Dermis microvascular lymphatic vessel endothelial cell (primary cell): Measurements from ENCODE around the gene BNIP3. TPM values are rescaled to one million over a fixed set of nuclear protein-coding genes. Genes with fewer than 3 reads are reported as not detected.
A peak's percentile ranks its signal among the peaks of the same experiment; 100 is the strongest.
"Not testable (repeated sequence)": the region's sequence is repeated elsewhere in the genome, so short reads cannot be mapped to it uniquely, and the experiment has no call there.

Experiments used
- DNase-seq, 2 donors: peaks; one replicate each; pipeline versions ENCODE4 v3.0.0 to v3.0.0-alpha.2; 2010; ENCODE audit warnings: low read depth in 2 of 2
- total RNA-seq: library from RNA; depleted of rRNA; stranded (reverse); fragments of >200 nt; gene quantifications from 2 replicates; pipeline ENCODE4 v1.2.1, GENCODE V29; 2014

The BNIP3 gene
- total RNA-seq, 1 donor from 2014 or later, result 25.3 TPM

GRCh38 chr10:131954356-131954965 is 27.3 kb downstream of the BNIP3 start:
- DNase-seq, result no peak

- not testable (repeated sequence) for DNase-seq
Observed at GRCh38 chr10:131949908-131950307, 31.8 kb downstream of the BNIP3 start.

- DNase-seq, result no peak
Observed at GRCh38 chr10:131949041-131949862, 32.5 kb downstream of the BNIP3 start.

DNA sequence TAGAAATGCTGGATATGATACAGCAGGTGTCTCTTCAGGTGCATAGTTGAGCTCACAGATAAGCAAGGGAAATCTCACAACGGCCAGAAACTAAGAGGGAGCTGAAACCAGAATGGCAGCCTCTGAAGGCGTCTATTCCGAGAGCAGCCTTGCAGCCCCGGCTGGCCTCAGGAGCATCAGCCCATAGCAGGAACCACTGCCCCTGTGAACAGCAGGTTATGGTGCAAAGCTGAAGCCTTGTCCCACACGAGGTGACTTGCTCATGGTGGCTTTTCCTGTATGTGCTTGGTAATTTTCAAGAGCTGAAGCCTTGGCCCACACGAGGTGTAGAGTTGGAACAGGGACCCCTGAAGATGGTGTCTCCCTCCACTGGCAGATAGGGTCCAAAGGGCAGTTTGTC is 33.2 kb downstream of the BNIP3 start:
- DNase-seq, result no peak

DNA sequence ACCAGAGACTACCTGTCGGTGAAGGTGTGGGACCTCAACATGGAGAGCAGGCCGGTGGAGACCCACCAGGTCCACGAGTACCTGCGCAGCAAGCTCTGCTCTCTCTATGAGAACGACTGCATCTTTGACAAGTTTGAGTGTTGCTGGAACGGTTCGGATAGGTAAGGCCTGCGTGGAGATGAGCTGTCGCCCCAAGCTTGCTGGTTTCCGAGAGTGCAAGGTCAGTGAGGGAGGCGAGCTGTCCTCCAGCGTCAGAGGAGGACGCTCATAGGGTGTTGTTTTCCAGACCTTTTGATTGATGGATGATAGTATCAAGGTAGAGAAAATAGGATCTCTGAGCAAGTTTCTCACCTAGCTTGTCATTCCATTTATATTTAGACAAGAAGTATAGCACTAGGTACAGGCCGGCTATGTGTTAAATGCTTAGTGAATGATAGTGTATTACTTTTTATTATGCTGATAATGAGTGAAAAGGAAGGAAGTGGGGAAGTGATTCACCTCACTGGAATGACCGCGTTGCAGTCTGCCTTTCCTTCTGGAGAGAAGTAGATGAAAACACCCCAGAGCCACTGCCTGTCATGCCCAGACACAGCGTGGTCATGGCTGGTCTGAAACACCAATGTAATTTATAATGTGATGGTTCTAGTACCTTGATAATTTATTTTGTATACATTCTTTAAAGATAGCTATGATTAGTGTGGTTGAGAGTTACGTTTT is 33.9 kb downstream of the BNIP3 start:
- DNase-seq, result peak; percentile 85 to 95

DNA sequence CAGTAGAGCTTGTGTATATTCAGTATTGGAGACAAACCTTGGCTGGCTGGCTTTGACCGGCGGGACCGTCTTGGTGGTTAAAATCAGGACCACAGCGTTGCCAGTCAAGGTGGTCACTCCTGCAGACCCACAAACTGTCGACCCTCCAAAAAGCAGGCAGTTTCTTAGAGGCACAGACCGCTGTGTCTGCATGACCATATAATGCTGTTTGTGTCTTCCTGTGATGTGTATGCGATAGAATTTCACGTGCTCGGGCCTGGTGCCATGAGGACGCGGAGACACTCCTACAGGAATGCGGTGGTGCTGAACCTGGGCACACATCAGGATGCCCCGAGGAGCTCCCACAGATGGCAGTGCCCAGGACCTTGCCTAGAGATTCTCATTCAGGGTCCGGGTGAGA is 34.8 kb downstream of the BNIP3 start:
- DNase-seq, result peak in 1 of 2 donors; percentile 42

- peak; percentile 7 to 74 for DNase-seq
Observed at GRCh38 chr10:131946321-131946751, 35.4 kb downstream of the BNIP3 start.

- no peak for DNase-seq
Observed at GRCh38 chr10:131944976-131945695, 36.6 kb downstream of the BNIP3 start.

- DNase-seq, result no peak
Observed at GRCh38 chr10:131944412-131944811, 37.3 kb downstream of the BNIP3 start.

GRCh38 chr10:131943021-131943814 is 38.5 kb downstream of the BNIP3 start:
- DNase-seq, result peak in 1 of 2 donors; percentile 37

- DNase-seq, result no peak
Observed at GRCh38 chr10:131942455-131942854, 39.3 kb downstream of the BNIP3 start.

GRCh38 chr10:131938681-131939080 is 43.0 kb downstream of the BNIP3 start:
- no peak for DNase-seq

- DNase-seq, result no peak
Observed at GRCh38 chr10:131937836-131938235, 43.9 kb downstream of the BNIP3 start.

DNA sequence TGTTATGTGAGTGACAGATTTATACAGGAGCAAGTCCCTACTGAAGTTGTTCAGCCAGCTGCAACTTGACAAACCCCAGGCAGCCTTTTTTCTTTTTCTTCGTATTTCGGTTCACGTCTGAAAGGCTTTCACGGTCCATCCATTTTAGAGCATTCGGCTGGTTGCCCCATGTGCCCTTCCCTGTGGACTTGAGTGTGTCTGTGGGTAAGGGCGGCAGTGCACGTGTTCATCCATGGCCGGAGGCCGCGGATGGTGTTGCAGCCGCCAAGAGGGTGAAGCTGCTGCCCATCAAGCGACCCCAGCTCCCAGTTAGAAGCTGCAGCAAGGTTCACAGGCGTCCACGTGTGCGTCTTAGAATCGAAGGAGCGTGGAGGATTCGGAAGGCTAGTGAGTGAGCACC is 45.0 kb downstream of the BNIP3 start:
- no peak for DNase-seq

DNA sequence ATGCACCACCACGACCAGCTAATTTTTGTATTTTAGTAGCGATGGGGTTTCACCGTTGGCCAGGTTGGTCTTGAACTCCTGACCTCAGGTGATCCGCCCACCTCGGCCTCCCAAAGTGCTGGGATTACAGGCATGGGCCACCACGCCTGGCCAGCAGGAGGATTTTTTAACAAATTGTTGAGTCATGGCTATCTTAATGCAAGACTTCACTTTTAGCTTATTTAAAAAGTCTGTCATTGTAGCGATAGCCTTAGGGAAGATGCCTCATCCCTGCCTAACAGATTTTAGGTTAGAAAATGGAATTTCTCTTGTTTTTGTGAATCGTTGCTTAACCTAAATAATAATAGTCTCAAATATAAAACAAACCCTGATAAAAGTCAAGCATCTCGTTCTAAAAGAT is 45.4 kb downstream of the BNIP3 start:
- no peak for DNase-seq

DNA sequence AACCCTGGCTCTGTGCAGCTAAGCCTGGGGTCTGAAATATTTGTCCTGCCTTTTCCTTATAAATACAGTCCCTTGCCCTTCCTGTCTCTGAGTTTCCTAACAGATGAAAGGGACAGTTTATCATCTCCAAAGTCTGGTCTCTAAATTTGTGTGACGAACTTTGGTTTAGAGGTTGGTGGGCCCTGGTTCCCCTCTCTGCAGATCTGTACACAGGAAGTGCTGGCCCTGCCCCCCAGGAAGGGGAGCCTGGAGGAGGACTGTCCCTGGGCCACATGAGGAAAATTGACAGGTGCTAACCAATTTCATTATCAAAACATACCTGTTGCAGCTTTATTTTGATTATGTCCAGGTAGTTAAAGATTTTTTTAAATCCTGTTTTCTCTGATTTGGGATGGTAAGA is 46.5 kb downstream of the BNIP3 start:
- no peak for DNase-seq

- no peak for DNase-seq
Observed at GRCh38 chr10:131934769-131935168, 47.0 kb downstream of the BNIP3 start.

GRCh38 chr10:131933696-131934086 is 48.0 kb downstream of the BNIP3 start:
- DNase-seq, result no peak

- DNase-seq, result no peak
Observed at GRCh38 chr10:131933016-131933695, 48.6 kb downstream of the BNIP3 start.

DNA sequence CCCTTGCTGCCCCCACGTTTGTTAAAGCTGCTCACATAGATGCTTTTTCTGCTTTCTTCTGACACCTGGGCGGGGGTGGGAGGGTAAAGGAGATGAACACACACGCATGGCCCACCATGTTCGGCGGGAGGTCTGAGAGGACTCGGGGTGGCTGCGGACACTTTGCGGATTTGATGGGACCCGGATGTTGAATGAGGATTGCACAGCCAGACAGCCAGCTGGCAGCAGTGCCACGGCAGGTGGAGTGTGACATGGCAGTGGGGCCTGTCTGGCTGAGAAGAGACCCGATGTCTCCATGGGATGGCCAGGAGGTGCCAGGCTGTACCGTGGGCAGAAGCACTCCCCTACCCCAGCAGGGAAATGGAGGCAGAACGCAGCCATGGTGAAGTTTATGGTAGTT is 49.7 kb downstream of the BNIP3 start:
- no peak for DNase-seq
